ENCODE measurements around the gene MRPS24. TPM values are rescaled to one million over a fixed set of nuclear protein-coding genes. Genes with fewer than 3 reads are reported as not detected.
"Not testable (repeated sequence)": the region's sequence is repeated elsewhere in the genome, so short reads cannot be mapped to it uniquely, and the experiment has no call there.

MRPS24 gene
- total and polyA plus RNA-seq, 5 donors from 2014 or later, result 45.8 to 179 (median 150) TPM

GRCh38 chr7:43824963-43825362, 44.4 kb downstream of the MRPS24 start:
- Histone ChIP-seq H3K27me3 (ENCODE audit: control insufficient read depth, insufficient read depth, low read length) (peaks cover 13% of the 10 kb centered on the region), H3K36me3 (ENCODE audit: control insufficient read depth, insufficient read depth, low read length) (no peaks in the 10 kb centered on the region), H3K27ac (ENCODE audit: insufficient read depth, low read length, poor library complexity, severe bottlenecking) (no peak overlapping the region), H3K4me3 (ENCODE audit: low read depth, low read length) (no peak overlapping the region), H3K9me3 (ENCODE audit: control insufficient read depth in 2 of 2, low read length in 2 of 2) (no peaks in the 10 kb centered on the region), H3K4me1 (ENCODE audit: control insufficient read depth, insufficient read depth, low read length, poor library complexity, severe bottlenecking) (no peaks in the 10 kb centered on the region)
- Mint-ChIP-seq H3K27me3 (peaks cover 77% of the 10 kb centered on the region), H3K36me3 (no peaks in the 10 kb centered on the region), H3K4me3 (no peak overlapping the region), H3K9me3 (no peaks in the 10 kb centered on the region), H3K4me1 (no peaks in the 10 kb centered on the region), H3K27ac (no peak overlapping the region)
- DNase-seq (no peak), ATAC-seq (ENCODE audit: low read depth in 2 of 2) (no peak)

GRCh38 chr7:43824513-43824912, 44.8 kb downstream of the MRPS24 start:
- not testable (repeated sequence) for H3K4me3 Mint-ChIP-seq; H3K36me3 ChIP-seq (ENCODE audit: control insufficient read depth, insufficient read depth, low read length); DNase-seq; H3K4me1 ChIP-seq (ENCODE audit: control insufficient read depth, insufficient read depth, low read length, poor library complexity, severe bottlenecking); H3K4me3 ChIP-seq (ENCODE audit: low read depth, low read length); ATAC-seq (ENCODE audit: low read depth in 2 of 2); H3K4me1 Mint-ChIP-seq; H3K9me3 ChIP-seq (ENCODE audit: control insufficient read depth in 2 of 2, low read length in 2 of 2); H3K36me3 Mint-ChIP-seq; H3K27ac ChIP-seq (ENCODE audit: insufficient read depth, low read length, poor library complexity, severe bottlenecking); H3K27ac Mint-ChIP-seq; H3K9me3 Mint-ChIP-seq
- H3K27me3 ChIP-seq (ENCODE audit: control insufficient read depth, insufficient read depth, low read length), result peaks cover 13% of the 10 kb centered on the region
- H3K27me3 Mint-ChIP-seq, result peaks cover 77% of the 10 kb centered on the region

- no peak overlapping the region for H3K27ac ChIP-seq (ENCODE audit: insufficient read depth, low read length, poor library complexity, severe bottlenecking)
- no peaks in the 10 kb centered on the region for H3K4me1 ChIP-seq (ENCODE audit: control insufficient read depth, insufficient read depth, low read length, poor library complexity, severe bottlenecking)
- peaks cover 13% of the 10 kb centered on the region for H3K27me3 ChIP-seq (ENCODE audit: control insufficient read depth, insufficient read depth, low read length)
- Mint-ChIP-seq H3K9me3 (no peaks in the 10 kb centered on the region), H3K36me3 (no peaks in the 10 kb centered on the region), H3K27me3 (peaks cover 73% of the 10 kb centered on the region), H3K4me1 (no peaks in the 10 kb centered on the region), H3K4me3 (no peak overlapping the region), H3K27ac (no peak overlapping the region)
- no peak overlapping the region for H3K4me3 ChIP-seq (ENCODE audit: low read depth, low read length)
- no peaks in the 10 kb centered on the region for H3K36me3 ChIP-seq (ENCODE audit: control insufficient read depth, insufficient read depth, low read length)
- no peaks in the 10 kb centered on the region for H3K9me3 ChIP-seq (ENCODE audit: control insufficient read depth in 2 of 2, low read length in 2 of 2)
- DNase-seq (no peak), ATAC-seq (ENCODE audit: low read depth in 2 of 2) (no peak)
These were observed 45.4 kb downstream of the MRPS24 start for GRCh38 chr7:43823941-43824340.

GRCh38 chr7:43823425-43823824, 45.9 kb downstream of the MRPS24 start:
- not testable (repeated sequence) for H3K36me3 Mint-ChIP-seq; H3K9me3 ChIP-seq (ENCODE audit: control insufficient read depth in 2 of 2, low read length in 2 of 2); H3K4me3 Mint-ChIP-seq; ATAC-seq (ENCODE audit: low read depth in 2 of 2); H3K27ac ChIP-seq (ENCODE audit: insufficient read depth, low read length, poor library complexity, severe bottlenecking); H3K9me3 Mint-ChIP-seq; H3K4me1 Mint-ChIP-seq; H3K27ac Mint-ChIP-seq; H3K36me3 ChIP-seq (ENCODE audit: control insufficient read depth, insufficient read depth, low read length); H3K4me1 ChIP-seq (ENCODE audit: control insufficient read depth, insufficient read depth, low read length, poor library complexity, severe bottlenecking); H3K4me3 ChIP-seq (ENCODE audit: low read depth, low read length); DNase-seq
- H3K27me3 ChIP-seq (ENCODE audit: control insufficient read depth, insufficient read depth, low read length), result peaks cover 13% of the 10 kb centered on the region
- peaks cover 72% of the 10 kb centered on the region for H3K27me3 Mint-ChIP-seq

Other genes starting within 250 kb of the MRPS24 start
- gene COA1, start 140.0 kb downstream of the MRPS24 start, total RNA-seq, result 52.9 TPM
- 10 to 100 TPM; 41.3 to 65.8 (median 45.3) TPM for gene COA1, start 140.0 kb downstream of the MRPS24 start, polyA plus RNA-seq
- gene BLVRA, start 110.8 kb downstream of the MRPS24 start, total RNA-seq, result 25.9 TPM
- 10 to 100 TPM; 40.8 to 76.3 (median 53.9) TPM for gene BLVRA, start 110.8 kb downstream of the MRPS24 start, polyA plus RNA-seq
- 19.2 TPM for gene URGCP, start 37.1 kb upstream of the MRPS24 start, total RNA-seq
- gene URGCP, start 37.1 kb upstream of the MRPS24 start, polyA plus RNA-seq, result 10 to 100 TPM; 14.6 to 31.0 (median 24.0) TPM
- gene UBE2D4, start 56.9 kb upstream of the MRPS24 start, total RNA-seq, result 11.4 TPM
- 10 to 100 TPM; 10.6 to 15.5 (median 13.4) TPM for gene UBE2D4, start 56.9 kb upstream of the MRPS24 start, polyA plus RNA-seq
- gene SPDYE1, start 128.4 kb upstream of the MRPS24 start, total RNA-seq, result not detected
- gene SPDYE1, start 128.4 kb upstream of the MRPS24 start, polyA plus RNA-seq, result under 1 TPM; 0.08 to 0.17 (median 0.11) TPM
- gene DBNL, start 175.2 kb upstream of the MRPS24 start, total RNA-seq, result 104 TPM
- gene DBNL, start 175.2 kb upstream of the MRPS24 start, polyA plus RNA-seq, result 100 to 1,000 TPM; 138 to 206 (median 186) TPM
- 1.1 TPM for gene PGAM2, start 196.1 kb upstream of the MRPS24 start, total RNA-seq
- gene PGAM2, start 196.1 kb upstream of the MRPS24 start, polyA plus RNA-seq, result not detected
- gene POLM, start 213.0 kb upstream of the MRPS24 start, total RNA-seq, result 38.0 TPM
- gene POLM, start 213.0 kb upstream of the MRPS24 start, polyA plus RNA-seq, result 10 to 100 TPM; 14.8 to 22.3 (median 20.2) TPM
- 4.1 TPM for gene AEBP1, start 234.8 kb upstream of the MRPS24 start, total RNA-seq
- 1 to 10 TPM in 1 of 4 donors, under 1 TPM in 3; 0.51 to 1.7 (median 0.89) TPM for gene AEBP1, start 234.8 kb upstream of the MRPS24 start, polyA plus RNA-seq

All from CD4-positive, CD25-positive, alpha-beta regulatory T cell (primary cell).